A549 treated with Mapracorat at 1 μM for 4 hours (cell line): ENCODE results near the gene SLC22A31. TPM values are rescaled to one million over a fixed set of nuclear protein-coding genes. Genes with fewer than 3 reads are reported as not detected.

Source experiments
- total RNA-seq: library from RNA; stranded (reverse); fragments of 200-300 nt; extraction: Qiagen RNA extraction; gene quantifications from 5 replicates; pipeline ENCODE4 v1.2.3, GENCODE V29; 2022

The SLC22A31 gene
- 0.90 to 1.9 TPM (median 1.2 TPM) in 5 replicates for total RNA-seq

GRCh38 chr16:89200124-89200849, at the start of gene SLC22A31:
TSS of gene SLC22A31 (minus strand) at chr16:89200537. CDS start at chr16:89200501, 36 bp downstream.

GRCh38 chr16:89217388-89218191, 17.3 kb upstream of the SLC22A31 start, which contains the start of gene ZNF778:
TSS of gene ZNF778 (plus strand) at chr16:89217703. CDS start at chr16:89221128, 3,425 bp downstream.

GRCh38 chr16:89171216-89172170, 28.8 kb downstream of the SLC22A31 start, which contains the start of gene CDH15:
TSS of gene CDH15 (plus strand) at chr16:89171748. CDS start at chr16:89171832, 84 bp downstream.

Other genes starting within 250 kb of the SLC22A31 start
- gene CBFA2T3, start 223.3 kb downstream of the SLC22A31 start, total RNA-seq, result 0.40 to 0.86 TPM (median 0.63 TPM) in 5 replicates
- 16.0 to 21.2 TPM (median 19.4 TPM) in 5 replicates for gene ACSF3, start 106.7 kb downstream of the SLC22A31 start, total RNA-seq
- 0.07 to 0.15 TPM (median 0.08 TPM) in 5 replicates for gene CDH15, start 28.8 kb downstream of the SLC22A31 start, total RNA-seq
- 6.8 to 11.6 TPM (median 9.6 TPM) in 5 replicates for gene ZNF778, start 17.2 kb upstream of the SLC22A31 start, total RNA-seq